NOMO-1 (cell line): ENCODE measurements around the gene TTN.
"Not testable (repeated sequence)": the region's sequence is repeated elsewhere in the genome, so short reads cannot be mapped to it uniquely, and the experiment has no call there.

Source experiments
- DNase-seq, 2 experiments: peaks; one replicate each; lab custom pipeline; 2025; ENCODE audit not compliant: unreplicated experiment in 2 of 2; lab: John Stamatoyannopoulos, UW

The TTN gene

DNA sequence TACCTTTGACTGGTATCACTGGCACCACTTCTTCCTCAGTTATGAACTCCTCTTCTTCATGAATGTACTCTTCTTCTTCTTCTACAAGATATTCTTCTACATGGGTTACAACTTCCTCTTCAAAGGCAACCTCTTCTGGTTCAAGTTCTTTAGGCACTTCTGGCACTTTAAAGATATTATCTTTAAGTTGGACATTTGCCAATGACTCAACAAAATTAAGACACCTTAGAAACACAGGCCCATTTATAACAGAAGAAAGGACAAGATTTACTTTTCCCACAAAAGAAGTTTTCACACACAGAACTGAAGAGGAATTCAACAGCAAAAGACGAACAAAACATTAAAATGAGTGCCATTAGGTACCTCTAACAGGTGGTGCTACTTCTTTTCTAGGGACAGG is 127.3 kb downstream of the TTN start:
- DNase-seq: no peak

DNA sequence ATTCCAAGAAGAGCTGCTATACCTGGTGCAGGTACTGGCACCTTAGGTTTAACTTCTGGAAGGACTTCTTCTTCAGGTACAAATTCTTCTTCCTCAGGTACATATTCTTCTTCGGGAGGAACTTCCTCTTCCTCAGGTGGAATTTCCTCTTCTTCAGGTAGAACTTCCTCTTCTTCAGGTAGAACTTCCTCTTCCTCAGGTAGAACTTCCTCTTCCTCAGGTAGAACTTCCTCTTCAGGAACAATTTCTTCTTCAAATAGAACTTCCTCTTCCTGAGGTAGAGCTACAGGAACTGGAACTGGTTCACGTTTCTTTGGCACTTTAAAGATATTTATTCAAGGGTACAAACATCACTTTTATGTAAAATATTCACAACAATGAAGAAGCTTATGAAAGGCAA is 129.6 kb downstream of the TTN start:
- DNase-seq: peak in 1 of 2 experiments; percentile 22

DNA sequence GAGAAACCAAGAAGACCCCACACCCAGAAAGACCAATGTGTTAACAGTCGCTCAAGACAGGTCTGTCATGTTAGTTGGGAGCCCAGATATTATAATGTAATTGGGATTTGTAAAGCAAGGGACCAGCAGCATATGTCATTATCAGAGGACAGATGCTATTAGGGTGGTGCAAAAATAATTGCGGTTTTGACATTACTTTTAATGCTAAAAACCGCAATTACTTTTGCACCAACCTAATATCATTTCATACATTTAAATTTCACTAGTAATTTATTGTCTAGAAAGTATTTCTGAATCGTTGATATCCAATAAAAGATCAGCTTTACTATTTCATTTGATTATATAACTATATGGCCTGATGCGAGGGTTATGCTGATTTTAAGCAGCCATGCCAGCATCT is 131.2 kb downstream of the TTN start:
- no peak for DNase-seq

DNA sequence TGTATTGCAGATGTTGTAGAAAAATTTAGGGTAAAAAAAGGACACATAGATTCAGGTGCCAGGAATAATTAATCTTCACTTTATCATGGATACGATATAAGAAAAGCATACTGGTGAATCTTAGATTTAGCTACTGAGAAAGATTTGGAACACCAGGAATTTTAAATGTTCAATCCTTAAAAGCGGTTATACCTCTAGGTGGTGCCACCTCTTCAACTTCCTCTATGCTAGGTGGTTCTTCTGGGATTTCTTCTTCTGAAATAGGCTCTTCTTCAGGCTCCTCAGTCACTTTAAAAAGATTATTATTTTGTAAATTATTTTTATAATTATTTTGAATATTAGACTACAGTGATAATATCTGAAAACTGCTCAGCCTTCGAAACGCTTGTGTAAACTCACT is 133.1 kb downstream of the TTN start:
- DNase-seq: no peak

DNA sequence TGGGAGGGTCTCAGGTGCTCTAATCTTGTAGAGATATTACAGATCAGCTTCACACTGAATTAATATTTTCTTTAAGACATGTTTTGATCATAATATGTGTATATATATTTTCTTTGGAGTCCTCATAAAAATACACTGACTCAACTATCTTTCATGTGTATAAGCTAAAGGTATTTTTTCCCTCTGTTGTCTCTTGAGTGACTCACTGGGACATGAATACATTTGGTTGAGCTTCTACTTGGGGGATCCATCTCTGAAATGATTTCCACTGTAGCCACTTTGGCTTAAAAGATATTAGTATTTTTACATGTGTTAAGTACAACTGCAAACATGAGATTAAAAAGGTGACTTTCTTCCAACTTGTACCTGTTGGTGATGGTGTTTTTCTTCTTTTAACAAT is 140.8 kb downstream of the TTN start:
- no peak for DNase-seq

DNA sequence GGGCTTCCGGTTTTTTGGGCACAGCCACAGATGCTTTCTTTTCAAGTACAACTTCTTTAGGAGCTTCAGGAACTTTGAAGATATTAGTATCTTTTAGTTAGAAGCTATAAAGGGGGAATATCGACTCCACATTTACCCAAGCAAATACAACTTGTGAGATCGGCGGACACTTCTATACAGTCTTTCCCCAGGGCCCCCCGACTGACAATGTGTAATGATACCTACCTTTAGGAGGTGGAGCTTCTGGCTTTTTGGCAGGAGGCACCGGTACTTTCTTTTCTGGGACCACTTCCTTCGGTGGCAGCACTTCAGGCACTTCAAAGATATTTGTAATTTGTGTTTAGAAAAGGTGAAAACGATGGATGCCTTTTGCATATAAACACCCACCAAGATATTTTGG is 148.7 kb downstream of the TTN start:
- not testable (repeated sequence) for DNase-seq

DNA sequence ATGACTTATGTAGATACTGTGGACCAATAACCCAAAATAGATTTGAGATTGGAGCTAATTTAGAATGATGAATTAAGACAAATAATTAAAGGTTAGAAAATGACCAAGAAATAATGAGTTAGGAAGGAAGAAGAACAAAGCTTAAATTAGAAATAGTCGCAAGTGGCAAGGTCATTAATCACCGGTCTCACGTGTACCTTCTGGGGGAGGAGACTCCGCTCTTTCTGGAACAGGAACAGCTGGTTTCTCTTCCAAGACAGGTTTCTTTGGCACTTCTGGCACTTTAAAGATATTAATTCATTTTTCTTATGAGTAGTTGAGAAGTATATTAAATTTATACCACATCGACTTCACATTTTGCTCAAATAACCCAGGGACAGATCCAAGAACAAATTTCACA is 156.7 kb downstream of the TTN start:
- DNase-seq: no peak

DNA sequence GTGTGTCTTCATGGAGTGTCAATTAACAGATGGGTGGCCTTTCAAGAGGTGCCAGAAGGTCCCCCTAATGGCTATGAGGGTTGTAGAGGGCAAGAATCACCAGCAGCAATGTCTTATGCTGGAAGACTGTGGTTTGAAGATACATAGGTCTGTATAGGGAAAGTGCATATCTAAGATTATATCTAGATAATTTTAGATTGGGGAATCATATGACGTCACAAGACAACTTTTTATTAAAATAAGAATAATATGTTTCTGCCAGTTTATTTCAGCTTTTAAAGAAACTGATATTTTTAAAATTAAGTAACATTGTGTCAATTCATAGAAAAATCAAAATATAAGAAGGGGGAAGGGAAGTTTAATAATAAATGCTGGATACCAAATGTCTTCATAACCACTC is 162.3 kb downstream of the TTN start:
- DNase-seq: no peak

DNA sequence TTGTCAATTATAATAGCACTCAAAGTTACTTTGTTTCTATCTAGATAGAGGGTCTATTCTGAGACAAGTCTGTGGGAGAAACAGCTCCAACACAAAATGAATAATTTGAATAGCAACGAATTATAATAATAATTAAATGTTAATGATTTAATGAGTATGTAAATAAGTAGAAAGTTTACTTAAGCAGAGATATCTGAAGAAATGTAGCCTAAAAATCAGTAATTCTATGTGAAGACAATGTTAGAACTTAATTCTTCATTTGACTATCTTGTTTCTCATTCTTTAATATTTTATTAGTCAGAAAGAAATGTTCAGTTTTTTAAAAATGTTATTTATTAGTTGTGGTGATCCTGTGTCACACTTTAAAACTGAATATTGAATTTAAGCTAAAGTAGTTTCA is 165.7 kb downstream of the TTN start:
- DNase-seq: no peak

DNA sequence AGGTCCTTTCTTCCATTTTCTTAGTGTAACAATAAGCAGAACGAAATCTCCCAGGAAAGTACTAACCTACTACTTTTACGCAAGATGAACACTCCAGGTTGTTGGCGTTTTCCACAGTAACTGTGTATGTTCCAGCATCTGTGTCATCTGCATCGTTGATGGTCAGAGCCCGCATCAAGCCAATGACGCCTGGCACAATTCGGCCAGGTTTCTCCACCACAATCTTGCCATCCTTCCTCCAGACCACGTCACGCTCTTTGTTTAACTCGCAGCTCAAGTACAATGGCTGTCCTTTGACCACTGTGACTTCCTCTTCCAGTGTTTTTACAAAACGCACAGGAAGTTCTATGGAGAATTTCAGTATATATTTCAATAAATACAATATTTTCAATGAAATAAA is 171.3 kb downstream of the TTN start:
- no peak for DNase-seq

DNA sequence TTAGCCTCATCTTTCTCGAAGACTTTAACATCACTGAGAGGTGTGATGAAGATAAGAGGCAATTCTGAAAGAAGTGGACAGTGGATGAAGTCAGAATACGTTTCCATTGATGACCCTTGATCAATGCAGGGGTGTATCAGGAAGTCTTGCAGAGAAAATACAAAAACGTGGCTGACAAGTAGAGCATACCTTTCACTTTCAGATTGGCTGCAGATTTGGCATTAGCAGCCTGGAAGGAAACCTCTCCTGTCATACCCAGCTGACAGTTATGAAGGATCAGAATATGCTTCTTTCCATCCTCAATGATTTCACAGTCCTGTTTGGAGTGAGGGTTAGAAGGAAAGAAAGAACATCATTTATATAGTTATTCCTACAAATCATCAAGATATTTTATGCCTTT is 174.5 kb downstream of the TTN start:
- no peak for DNase-seq

DNA sequence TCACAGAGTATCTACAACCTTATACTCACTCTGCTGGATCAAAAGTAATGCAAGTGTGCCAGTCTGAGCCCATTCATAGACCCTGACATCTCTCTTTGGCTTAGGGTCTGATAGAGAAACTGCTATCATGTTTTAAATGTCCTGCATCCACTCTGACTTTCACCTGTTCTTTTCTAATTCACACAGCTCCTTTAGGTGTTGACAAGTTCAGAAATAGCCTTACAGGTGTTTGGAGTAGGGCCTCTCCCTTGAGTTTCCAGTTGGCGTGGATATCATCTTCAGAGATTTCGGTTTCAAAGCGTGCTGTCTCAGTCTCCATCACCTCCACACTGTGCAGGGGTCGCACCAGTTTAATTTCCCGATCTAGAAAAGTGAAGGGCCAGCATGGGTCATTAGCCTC is 176.6 kb downstream of the TTN start:
- no peak for DNase-seq

DNA sequence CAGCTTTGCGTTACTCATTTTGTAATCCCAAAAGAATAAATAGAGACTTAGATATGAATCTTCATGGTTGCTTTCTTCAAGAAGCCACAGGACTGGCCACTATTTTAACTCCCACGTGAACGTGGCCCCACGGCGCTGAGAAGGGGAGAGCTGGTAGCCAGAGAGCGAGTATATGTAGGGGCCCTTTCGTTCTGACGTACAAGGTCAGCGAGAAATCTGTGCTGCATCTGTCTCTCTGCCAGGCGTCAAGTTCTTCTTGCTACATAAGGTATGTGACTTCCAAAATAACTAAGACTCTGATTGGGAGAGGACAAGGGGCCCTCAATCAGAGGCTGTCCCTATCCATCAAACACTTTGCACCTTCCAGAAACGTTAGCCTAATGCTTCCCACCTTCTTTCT is 177.8 kb downstream of the TTN start:
- no peak for DNase-seq

DNA sequence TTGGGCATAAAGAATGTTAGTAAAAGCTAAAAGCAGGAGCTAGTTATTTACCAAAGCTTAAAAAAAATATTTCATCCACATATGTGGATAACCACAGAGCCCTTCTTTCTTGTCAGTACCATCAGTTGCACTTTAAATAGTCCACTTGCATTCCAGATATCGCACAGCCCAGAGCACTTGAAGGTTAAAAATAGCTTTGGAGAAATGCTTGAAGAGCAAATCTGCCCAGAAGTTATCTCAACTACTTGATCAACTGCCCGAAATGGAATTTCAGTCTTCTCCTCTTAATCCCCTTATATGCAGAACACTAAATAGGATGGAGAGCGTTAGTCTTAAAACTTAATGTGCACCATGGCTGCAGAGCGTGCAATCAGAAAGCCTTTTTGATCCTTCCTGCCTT is 178.6 kb downstream of the TTN start:
- DNase-seq: no peak

DNA sequence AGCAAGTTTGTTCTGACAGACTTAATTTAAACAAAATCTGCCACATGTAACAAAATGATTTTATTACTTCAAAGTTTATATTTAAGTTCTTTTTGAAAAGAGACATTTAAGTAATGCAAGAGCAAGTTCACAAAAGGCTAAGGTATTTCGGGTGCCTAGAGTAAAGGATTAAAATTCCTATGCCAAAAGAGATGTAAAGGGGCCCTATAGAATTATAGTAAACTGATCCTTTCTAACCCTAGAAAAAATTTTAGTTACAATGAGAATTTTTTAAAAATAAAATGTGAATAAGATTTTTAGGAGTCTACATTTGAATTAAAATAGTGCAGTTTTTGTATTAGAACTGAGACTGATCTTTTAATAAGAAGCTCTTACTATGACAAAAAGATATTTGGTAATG is 179.8 kb downstream of the TTN start:
- DNase-seq: no peak

DNA sequence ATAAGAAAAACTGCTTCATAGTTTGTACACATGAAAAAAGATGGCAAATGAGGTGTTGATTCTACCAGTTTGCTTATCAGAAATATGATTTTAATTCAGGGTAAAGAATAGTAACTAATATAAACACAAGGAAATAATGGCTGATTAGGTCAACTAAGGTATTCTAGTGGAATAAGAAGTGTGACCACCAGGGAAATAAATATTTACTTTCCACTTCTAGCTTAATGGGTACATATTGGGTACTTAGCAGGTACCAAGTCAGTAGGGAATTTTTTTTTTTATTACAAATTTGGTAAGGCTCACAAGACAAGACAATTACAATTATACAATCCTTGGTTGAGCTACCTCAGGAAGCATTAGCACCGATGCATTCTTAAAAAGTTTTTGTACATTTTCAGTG is 191.3 kb downstream of the TTN start:
- DNase-seq: no peak

DNA sequence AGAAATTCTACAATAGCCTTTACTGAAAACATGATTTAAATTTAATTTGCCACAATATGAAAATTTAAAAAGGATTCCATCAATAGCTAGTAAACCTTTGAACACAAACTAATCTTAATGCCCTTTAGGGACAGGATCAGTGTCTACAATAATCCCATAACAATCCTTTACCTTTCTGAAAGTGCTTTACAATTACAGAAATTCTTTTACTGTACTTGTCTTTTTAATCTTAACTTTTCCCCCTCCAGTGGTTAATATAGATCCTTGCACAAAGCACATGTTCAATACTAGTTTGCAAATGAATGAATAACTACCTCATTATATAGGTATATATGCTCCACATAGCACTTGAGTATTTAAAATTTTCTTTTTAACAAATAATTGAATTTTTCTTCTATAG is 204.3 kb downstream of the TTN start:
- no peak for DNase-seq

DNA sequence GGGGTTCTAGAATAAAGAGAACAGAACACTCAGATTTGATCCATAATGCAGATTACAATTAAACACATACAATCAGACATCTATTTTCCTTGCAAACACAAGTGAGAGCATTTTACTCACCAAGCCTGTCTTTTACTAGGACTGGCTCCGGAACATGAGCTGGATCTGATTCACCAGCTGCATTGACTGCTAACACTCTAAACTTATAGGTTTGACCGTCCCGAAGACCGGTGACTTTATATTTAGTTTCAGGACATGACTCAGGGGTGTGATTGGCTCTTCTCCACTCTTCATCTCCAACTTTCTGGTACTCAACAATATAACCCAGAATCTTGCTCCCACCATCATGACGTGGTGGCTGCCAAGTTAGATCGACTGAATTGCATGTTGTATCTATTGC is 214.6 kb downstream of the TTN start:
- DNase-seq: no peak

DNA sequence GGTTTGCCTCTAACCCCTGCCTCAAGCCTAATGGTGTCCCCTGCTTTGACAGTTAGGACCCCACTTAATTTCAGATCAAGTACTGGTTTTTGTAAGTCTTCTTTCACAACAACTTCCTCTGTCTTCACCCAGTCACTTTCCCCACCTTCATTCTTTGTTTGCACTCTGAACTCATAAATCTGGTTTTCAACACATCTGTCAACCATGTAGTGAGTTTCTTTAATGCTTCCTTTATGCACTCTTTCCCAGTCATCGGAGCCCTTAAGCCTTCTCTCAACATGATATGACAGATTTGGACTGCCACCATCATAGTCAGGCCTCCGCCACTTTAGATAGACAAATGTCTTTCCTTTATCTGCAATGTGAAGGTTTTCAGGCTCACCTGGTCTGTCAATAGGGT is 217.9 kb downstream of the TTN start:
- DNase-seq: peak; percentile 73 to 78

DNA sequence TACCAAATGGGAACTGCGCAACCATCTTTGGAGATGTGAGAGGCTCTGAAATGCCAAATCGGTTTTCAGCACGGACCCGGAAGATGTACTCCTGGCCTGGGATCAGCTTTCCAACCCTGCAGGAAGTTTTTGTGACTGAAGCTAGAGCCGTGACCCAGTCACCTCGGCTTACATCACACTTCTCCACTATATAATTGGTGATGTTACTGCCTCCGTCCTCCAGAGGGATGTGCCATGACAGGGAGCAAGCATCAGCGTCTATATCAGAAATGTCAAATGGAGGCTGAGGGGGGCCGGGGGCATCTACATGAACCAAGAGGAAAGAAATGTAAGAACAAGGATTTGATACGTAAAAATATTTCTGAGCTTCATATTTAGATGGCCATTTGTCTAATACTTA is 222.6 kb downstream of the TTN start:
- no peak for DNase-seq

DNA sequence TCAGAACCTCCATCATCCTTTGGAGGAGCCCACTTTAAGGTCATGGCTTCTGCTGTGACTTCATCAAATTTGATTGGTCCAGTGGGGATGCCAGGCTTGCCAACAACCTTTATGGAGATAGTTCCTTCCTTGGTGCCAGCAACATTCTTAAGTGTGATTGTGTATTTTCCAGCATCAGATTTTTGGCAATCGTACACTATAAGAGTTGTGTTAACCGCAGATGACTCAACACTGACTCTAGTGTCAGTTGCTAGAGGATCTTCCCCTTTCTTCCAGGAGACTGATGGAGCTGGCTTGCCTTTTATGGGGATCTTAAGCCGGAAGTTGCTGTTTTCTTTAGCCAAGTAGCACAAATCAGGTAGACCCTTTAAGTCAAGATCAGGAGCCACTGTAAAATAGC is 228.2 kb downstream of the TTN start:
- DNase-seq: no peak

DNA sequence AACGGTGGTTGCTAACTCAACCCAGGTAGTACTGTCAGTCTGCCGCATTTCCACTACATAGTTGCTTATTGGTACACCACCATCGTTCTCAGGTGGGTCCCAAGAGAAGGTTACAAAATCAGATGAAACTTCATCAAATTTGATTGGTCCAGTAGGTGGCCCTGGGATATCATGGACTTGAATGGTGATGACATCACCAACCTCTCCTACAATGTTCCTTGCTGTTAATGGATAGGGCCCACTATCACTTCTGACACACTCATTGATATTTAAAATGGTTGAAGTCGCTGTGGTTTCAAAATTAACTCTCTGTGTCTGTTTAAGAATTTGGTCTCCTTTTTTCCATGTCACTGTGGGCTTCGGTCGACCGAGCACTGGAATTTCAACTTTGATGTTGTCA is 232.4 kb downstream of the TTN start:
- no peak for DNase-seq

DNA sequence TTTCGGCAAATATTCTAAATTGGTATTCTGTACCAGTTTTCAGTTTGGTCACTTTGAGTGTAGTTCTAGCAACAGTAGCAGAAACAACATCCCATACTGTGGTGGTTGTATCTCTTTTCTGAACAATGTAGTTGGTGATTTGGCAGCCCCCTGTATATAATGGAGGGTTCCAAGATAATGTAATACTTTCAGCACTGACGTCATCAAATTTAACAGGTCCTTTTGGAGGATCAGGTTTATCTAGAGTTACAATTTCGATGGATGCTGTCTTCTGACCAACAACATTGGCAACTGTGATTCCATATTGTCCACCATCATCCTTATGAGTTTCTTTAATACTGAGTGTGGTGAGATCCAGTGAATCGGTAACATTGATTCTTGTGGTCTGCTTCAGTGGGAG is 239.0 kb downstream of the TTN start:
- DNase-seq: no peak

DNA sequence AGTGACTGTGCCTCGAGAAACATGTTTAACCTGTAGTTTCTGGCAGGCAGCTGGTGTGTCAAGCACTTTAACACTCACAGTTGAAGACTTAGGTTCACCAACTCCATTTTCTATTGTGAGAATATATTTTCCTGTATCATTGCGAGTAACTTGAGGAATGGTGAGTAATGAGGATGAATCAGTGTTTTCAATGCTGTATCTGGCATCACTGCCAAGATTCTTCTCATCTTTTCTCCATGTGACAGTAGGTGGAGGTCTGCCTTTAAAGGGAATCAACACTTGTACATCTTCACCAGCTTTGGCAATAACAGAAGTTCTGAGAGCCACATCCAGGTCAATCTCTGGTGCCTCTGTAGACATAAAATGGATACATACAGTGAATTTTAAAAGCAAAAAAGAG is 254.2 kb downstream of the TTN start:
- no peak for DNase-seq
